ENCODE results near the gene TBC1D9. TPM values are rescaled to one million over a fixed set of nuclear protein-coding genes. Genes with fewer than 3 reads are reported as not detected.

Gene TBC1D9
- total and polyA plus RNA-seq, 2 of the 13 experiments (the other 11 are each of a cell fraction or from before 2014, with no cell fraction given), result 11.9 to 12.2 TPM

DNA sequence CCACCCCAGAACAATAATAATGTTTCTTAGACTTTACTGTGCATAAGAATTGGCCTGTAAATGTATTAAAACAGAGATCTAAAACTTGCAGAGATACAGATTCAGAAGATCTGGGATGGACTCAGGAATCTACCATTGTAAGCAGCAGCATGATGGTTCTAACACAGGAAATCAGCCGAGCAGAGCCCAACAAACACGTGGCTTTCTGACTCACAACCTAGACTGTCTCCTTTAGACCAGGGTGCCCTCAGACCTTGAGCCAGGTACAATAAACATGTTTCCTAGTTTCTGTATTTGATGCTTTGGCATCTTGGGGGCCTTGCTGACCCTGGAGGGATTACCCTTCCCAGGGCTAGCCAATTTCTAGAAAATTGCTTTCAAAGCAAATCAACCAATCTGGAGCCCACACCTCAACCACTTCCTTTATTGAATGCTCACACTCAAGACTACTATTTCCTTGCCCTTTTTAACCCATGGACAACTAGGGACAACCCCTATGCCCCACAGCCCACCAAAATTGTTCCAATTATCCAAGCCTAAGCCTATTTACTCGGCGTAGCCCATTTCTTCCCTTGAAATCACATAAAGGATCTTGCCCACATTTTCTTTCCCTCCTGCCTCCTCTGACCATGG lies 80.5 kb downstream of the TBC1D9 start (continued):
- TF ChIP-seq ZNF567 (CRISPR knock-in tag; IDR thresholded peaks at IDR 0.05; ENCODE audit: borderline replicate concordance), result no peak
- TF ChIP-seq MEIS2 (CRISPR knock-in tag; IDR thresholded peaks at IDR 0.05), result no peak
- no peak for TF ChIP-seq HOXA7 (CRISPR knock-in tag; IDR thresholded peaks at IDR 0.05)

DNA sequence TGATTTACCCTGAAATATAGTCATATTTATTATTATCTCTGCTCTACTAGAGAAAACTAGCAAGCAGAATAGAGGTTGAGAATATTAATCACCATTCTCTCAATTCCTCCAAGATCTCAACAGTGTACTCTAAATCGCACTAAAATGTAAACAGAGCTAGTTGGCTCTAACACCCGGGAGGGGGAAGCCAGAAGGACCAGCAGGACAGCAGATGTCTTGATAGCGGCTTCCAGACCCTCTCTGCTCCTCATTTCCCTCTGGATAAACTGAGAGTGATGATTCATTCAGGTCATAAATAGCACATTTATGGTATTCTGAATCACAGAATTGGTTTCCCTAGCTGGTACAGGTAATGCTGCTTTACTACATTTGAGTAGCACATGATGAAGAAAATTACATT lies 82.5 kb downstream of the TBC1D9 start:
- 94% methylated on average over 3 of the region's 3 CpGs for WGBS (ENCODE audit: low lambda C conversion rate)
- Histone ChIP-seq H3K4me1 (ENCODE audit: insufficient read depth, low read length) (no peaks in the 10 kb centered on the region), H3K36me3 (replicated peaks in 1 of 2; ENCODE audit: control insufficient read depth in 1 of 2, insufficient read depth in 2 of 2, low read length in 2 of 2) (peaks cover 18 to 67% of the 10 kb centered on the region in 2 experiments), H4K20me1 (ENCODE audit: insufficient read depth, low read length) (no peaks in the 10 kb centered on the region), H2AFZ (ENCODE audit: low read length) (no peak overlapping the region), H3K4me3 (replicated peaks in 1 of 3; ENCODE audit: insufficient read depth in 1 of 3, low read depth in 2 of 3, low read length in 3 of 3) (no peak overlapping the region), H3K9ac (ENCODE audit: insufficient read depth, low read depth, low read length) (no peak overlapping the region), H3K27ac (ENCODE audit: extremely low read length, insufficient read depth, low read length) (no peak overlapping the region), H3K9me3 (ENCODE audit: low read length) (no peaks in the 10 kb centered on the region), H3K79me2 (ENCODE audit: insufficient read depth, low read length) (no peaks in the 10 kb centered on the region), H3K4me2 (ENCODE audit: low read depth, low read length) (no peak overlapping the region), H3K27me3 (ENCODE audit: control insufficient read depth in 1 of 2, insufficient read depth in 2 of 2, low read length in 2 of 2) (no peaks in the 10 kb centered on the region)
- no peak for FAIRE-seq
- TF ChIP-seq HNRNPUL1 (IDR thresholded peaks at IDR 0.05; ENCODE audit: low read depth, low read length) (no peak), CBX5 (CRISPR knock-in tag; IDR thresholded peaks at IDR 0.05; ENCODE audit: borderline replicate concordance) (no peak), ZNF773 (CRISPR knock-in tag; IDR thresholded peaks at IDR 0.05; ENCODE audit: borderline replicate concordance) (no peak), FOSL1 (CRISPR knock-in tag; IDR thresholded peaks at IDR 0.05; ENCODE audit: borderline replicate concordance) (no peak)
- TF ChIP-seq, protein P1, sequence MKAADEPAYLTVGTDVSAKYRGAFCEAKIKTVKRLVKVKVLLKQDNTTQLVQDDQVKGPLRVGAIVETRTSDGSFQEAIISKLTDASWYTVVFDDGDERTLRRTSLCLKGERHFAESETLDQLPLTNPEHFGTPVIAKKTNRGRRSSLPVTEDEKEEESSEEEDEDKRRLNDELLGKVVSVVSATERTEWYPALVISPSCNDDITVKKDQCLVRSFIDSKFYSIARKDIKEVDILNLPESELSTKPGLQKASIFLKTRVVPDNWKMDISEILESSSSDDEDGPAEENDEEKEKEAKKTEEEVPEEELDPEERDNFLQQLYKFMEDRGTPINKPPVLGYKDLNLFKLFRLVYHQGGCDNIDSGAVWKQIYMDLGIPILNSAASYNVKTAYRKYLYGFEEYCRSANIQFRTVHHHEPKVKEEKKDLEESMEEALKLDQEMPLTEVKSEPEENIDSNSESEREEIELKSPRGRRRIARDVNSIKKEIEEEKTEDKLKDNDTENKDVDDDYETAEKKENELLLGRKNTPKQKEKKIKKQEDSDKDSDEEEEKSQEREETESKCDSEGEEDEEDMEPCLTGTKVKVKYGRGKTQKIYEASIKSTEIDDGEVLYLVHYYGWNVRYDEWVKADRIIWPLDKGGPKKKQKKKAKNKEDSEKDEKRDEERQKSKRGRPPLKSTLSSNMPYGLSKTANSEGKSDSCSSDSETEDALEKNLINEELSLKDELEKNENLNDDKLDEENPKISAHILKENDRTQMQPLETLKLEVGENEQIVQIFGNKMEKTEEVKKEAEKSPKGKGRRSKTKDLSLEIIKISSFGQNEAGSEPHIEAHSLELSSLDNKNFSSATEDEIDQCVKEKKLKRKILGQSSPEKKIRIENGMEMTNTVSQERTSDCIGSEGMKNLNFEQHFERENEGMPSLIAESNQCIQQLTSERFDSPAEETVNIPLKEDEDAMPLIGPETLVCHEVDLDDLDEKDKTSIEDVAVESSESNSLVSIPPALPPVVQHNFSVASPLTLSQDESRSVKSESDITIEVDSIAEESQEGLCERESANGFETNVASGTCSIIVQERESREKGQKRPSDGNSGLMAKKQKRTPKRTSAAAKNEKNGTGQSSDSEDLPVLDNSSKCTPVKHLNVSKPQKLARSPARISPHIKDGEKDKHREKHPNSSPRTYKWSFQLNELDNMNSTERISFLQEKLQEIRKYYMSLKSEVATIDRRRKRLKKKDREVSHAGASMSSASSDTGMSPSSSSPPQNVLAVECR (CRISPR knock-in tag; IDR thresholded peaks at IDR 0.05; ENCODE audit: borderline replicate concordance), result no peak
- TF ChIP-seq, protein P2, sequence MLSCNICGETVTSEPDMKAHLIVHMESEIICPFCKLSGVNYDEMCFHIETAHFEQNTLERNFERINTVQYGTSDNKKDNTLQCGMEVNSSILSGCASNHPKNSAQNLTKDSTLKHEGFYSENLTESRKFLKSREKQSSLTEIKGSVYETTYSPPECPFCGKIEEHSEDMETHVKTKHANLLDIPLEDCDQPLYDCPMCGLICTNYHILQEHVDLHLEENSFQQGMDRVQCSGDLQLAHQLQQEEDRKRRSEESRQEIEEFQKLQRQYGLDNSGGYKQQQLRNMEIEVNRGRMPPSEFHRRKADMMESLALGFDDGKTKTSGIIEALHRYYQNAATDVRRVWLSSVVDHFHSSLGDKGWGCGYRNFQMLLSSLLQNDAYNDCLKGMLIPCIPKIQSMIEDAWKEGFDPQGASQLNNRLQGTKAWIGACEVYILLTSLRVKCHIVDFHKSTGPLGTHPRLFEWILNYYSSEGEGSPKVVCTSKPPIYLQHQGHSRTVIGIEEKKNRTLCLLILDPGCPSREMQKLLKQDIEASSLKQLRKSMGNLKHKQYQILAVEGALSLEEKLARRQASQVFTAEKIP (CRISPR knock-in tag; IDR thresholded peaks at IDR 0.05; ENCODE audit: borderline replicate concordance), result no peak
- in situ Hi-C loops (cut with HindIII; ENCODE audit: extremely low pct_ligation_motif_present, low pct_unique_long_range_greater_than_20kb), result no loop called here
- intact Hi-C loops (cut with micrococcal nuclease; ENCODE audit: unreplicated experiment), result no loop called here
- CTCF ChIA-PET (ENCODE audit: low intra/inter-chr PET ratio, low total read pairs), result no interaction called here
- BruUV-seq (replicated peaks), result no TSS peak
- POLR2A ChIA-PET, result no interaction called here
- no peak for DNase-seq (ENCODE audit: low spot score)
- no peak for ATAC-seq

Measured in HepG2 (cell line).